NCI-H2081 treated with DMSO at 0.1 percent for 48 hours (cell line): ENCODE data around the gene GALNT7.

Source experiments
- DNase-seq: peaks from one replicate; lab custom pipeline; 2025; lab: John Stamatoyannopoulos, UW

GALNT7 gene

DNA sequence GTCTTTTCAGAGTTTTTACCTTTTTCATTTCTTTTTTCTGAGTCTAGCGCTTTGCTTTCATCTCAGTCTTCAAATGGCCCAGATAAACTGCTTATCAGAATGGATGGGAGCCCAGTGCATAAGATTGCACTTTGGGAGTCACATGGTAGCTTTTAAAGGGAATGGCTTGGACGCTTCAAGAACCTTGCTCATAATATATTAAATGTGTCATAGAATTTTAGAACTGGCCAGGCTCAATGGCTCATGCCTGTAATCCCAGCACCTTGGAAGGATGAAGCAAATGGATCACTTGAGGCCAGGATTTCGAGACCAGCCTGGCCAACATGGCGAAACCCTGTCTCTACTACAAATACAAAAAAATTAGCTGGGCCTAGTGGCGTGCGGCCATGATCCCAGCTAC, 97.1 kb downstream of the GALNT7 start:
- no peak for DNase-seq

DNA sequence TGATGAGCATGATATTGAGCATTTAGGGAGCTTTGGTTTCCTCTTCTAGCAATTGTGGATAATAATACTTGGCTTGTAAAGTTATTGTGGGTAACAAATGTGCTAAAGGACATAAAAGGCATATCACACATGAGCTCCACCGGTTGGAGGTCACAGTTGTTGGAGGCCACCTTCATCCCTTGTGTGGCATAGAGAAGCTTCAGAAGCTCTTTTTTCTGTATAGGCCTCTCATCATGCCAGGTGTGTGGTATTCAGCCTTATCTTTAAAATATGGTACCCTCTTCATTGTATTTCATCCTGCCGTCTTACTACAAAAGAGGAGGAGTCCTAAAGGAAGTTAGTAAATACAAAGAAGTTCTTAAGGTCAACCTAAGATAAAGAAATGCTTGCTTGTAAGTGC, 99.1 kb downstream of the GALNT7 start:
- DNase-seq = no peak

GRCh38 chr4:173269280-173269679, 100.7 kb downstream of the GALNT7 start:
- no peak for DNase-seq

DNA sequence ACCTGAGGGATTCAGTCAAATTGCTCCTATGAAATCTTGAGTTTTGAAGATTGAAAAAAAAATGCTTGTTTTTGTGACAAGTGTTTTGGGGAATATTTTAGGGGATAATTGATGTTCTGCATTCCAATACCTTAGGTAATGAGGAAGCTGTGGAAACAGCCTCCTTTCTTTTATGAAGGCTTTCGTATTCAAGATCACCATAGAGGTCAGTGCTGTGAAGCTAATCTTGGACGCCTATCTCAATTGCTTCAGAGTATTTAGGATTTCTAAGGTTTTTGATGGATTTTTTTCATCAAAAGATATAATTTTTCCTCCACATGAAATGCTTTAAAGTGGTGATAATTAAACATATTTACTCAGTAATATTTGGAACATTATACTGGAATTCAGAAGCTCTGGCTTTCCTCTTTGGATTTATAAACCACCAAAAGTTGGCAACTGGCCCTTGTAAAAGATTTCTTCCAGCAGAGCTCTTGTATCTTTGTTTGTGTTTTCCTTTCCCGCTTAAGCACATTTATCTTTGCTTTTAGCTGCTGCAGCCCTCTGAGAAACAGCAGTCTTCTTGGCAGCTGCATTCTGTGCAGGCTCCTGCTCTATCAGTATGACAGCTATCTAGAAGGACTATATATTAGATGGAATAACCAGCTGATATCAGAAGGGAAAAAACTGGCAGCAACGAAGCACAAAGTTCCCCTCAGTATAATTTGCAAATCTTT, 101.9 kb downstream of the GALNT7 start:
- DNase-seq = no peak

DNA sequence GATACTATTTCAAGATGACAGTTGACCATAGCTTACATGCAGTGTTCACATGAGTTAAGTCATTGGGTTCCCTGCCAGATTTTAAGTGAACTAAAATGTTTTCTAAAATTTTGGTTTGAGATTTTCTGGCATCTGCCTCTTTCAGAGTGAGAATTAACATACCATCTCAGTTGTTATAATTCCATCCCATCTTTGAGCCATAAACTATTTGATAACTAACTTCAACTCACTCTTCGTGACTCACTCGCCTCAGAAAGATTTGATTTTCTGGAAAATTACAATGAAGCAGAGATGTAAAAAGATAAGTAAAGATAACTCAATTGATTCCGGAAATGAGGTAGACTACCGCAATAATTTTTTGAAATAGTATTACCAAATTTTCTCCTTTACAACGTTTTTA, 103.7 kb downstream of the GALNT7 start:
- DNase-seq = no peak

GRCh38 chr4:173272996-173273395, 104.4 kb downstream of the GALNT7 start:
- DNase-seq = no peak

DNA sequence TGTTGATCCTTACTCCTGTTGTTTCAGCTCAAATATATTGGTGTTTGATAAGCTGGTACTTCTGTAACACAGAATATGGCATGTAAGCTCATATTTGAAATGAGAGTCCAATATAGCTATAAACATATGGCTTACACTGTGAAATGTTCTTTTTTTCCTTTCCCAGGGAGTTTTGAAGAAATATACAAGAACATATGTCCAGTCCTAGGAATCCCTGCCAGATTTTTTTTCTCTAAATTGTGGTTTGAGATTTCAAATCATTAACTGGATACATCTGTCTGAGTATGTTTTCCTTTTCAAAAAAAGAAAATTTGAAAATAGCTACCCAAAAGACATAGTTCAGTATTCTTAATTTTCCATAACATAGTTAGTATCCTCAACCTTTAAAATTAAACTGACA, 105.3 kb downstream of the GALNT7 start:
- DNase-seq = no peak

GRCh38 chr4:173274744-173275143, 106.1 kb downstream of the GALNT7 start:
- no peak for DNase-seq

DNA sequence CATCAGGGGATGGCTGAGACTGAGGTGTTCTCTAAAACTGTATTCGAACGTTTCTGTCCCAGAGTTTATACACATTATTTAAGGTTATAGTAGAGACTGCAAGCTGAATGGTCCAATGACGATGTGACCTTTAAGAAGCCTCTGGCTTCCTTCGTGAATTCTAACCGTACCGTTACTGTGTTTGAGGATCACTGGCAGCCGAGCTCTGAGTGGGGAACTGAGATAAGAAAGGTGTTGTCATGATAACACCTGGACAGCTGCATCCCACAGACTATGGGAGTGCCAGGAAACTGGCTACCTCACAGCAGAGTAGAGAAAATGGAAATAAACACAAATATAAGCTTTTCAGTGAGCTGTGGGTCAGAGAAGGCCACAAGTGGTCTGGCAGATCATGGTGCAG, 106.5 kb downstream of the GALNT7 start:
- no peak for DNase-seq

- DNase-seq = no peak
Observed at GRCh38 chr4:173277340-173277739, 108.7 kb downstream of the GALNT7 start.

DNA sequence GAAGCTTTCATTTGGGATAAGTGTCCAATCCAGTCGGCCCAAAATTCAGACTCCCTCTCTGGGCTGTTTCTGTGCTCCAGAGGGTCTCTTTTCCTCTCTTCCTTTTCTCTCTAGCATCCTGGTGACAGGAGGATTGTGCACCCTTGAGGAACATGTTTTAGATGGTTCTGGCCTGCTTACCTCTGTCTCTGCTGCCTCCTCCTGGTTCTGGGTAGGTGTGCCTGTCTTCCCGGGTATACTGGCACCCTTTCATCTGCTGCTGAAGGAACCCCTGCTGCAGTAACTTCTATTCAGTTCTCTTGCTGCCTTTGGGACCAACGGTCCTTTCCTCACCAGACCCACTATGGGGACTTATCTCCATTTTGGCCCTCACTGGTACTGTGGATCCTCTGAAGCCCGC, 112.4 kb downstream of the GALNT7 start:
- DNase-seq = no peak

DNA sequence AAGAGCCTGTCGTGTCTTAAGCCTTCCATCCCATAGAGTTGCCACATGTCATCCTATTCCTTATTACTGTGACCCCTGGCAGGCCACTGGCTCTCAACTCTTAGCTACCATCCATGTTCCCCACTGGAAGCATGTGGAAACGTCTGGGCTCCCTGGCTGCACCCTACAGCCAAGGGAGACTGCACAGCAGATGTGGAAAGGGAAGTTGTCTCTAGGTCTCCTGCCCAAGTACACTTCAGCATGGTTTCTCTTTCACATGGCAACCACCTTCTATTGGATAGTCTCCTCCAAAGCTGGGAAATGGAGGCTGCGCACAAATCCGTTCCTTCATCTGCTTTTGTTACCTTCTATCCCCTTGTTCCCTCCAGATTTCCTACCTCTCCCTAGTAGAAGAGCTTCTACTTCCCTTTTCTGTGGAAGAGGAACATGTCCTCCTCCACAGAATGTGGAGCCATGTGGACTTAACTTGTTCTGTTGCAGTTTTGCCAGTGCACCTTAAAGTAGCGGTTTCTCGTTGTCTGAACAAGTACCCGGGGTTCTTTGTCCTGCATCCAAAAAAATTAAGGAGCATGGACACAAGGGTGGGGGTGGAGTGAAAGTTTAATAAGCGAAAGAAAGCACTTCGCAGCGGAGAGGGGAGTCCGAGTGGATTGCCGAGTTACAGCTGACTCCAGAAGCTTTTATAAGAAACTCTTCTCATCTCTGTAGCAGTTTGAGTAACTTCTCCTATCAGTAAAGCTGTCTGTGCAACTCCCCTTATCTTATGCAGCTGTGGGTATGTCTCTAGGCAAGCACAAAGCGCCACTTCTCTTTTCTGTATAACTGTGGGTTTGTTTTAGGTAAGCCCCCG, 113.0 kb downstream of the GALNT7 start:
- no peak for DNase-seq

DNA sequence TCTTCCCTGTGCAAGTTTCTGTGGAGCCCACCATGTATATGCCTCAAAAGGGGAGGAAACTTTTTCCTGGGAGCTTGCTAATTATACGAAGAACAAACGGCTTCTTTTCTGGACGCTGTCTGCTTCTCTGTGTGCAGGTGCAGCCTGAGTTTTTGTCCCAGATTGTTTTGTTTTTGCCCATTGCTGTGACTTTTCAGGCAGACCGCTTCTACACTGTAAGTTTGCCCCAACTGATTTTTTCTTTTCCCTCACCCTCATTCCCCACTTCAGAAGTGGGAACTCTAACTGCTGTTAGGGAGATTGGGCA, 113.6 kb downstream of the GALNT7 start:
- DNase-seq = no peak

GRCh38 chr4:173282626-173283025, 114.0 kb downstream of the GALNT7 start:
- DNase-seq = no peak

- DNase-seq = no peak
Observed at GRCh38 chr4:173284463-173284862, 115.9 kb downstream of the GALNT7 start.

GRCh38 chr4:173287486-173287885, 118.9 kb downstream of the GALNT7 start:
- no peak for DNase-seq

- no peak for DNase-seq
Observed at GRCh38 chr4:173288296-173288695, 119.7 kb downstream of the GALNT7 start.

GRCh38 chr4:173288698-173289352, 120.2 kb downstream of the GALNT7 start:
- DNase-seq = no peak

- DNase-seq = no peak
Observed at GRCh38 chr4:173289353-173289727, 120.7 kb downstream of the GALNT7 start.

DNA sequence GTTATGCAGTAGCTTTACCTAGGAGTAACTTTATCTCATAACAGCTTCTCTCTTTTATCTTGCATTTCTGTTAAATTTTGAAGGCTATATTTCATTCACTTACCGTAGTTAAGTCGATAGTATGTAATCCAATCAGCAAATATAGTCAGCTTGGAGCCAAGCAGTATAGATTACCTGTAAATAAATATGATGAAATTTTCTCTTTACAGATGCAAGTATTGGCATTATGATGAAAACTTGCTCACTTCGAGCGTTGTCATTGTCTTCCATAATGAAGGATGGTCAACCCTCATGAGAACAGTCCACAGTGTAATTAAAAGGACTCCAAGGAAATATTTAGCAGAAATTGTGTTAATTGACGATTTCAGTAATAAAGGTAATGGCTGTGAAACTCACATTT, 123.3 kb downstream of the GALNT7 start:
- no peak for DNase-seq

DNA sequence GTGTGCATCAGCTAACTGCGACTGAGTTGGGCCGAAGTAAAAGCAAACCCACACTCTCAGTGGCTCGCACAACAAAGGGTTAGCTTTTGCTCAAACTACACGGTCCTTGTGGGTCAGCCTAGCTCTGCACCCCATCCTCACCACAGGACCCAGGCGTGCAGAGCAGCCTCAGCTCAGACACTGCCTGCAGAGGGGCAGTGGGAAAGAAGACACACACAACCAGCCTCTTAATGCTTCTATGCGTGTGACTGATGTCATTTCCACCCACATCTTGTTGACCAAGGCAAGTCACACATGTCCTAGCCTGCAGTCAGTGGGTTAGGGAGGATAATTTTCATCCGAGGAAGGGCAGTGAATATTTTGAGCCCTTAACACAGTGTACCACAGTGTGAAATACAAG, 125.1 kb downstream of the GALNT7 start:
- DNase-seq = no peak

- DNase-seq = no peak
Observed at GRCh38 chr4:173294444-173294843, 125.8 kb downstream of the GALNT7 start.

GRCh38 chr4:173301518-173302201, 133.0 kb downstream of the GALNT7 start:
- DNase-seq = no peak
